ENCODE measurements around the gene WAPL. TPM values are rescaled to one million over a fixed set of nuclear protein-coding genes. Genes with fewer than 3 reads are reported as not detected.

The WAPL gene
- total and polyA plus RNA-seq, 2 of the 13 experiments (the other 11 are each of a cell fraction or from before 2014, with no cell fraction given), result 13.2 to 43.5 TPM

GRCh38 chr10:86536294-86536861 lies 14.8 kb upstream of the WAPL start (continued):
- TF ChIP-seq FOXO4 (CRISPR knock-in tag; conservative IDR thresholded peaks at IDR 0.05), result no peak
- peak; percentile 51; the same call in 1 of the 2 replicates for TF ChIP-seq ZHX2 (IDR thresholded peaks at IDR 0.05; ENCODE audit: low read depth)
- TF ChIP-seq ZHX2 (CRISPR knock-in tag; IDR thresholded peaks at IDR 0.05; ENCODE audit: borderline replicate concordance), result no peak
- TF ChIP-seq ATF5 (CRISPR knock-in tag; IDR thresholded peaks at IDR 0.05; ENCODE audit: low read depth), result no peak
